Thyroid gland (tissue), 4 donors: ENCODE data around the gene TMEM132A.

Source experiments
- POLR2A ChIP-seq, 2 donors: fragments of 450-650 bp; IDR thresholded peaks; one replicate each; pipeline ENCODE4 v1.6.1; 2017; ENCODE audit warnings: antibody characterized with exemption in 2 of 2, mild to moderate bottlenecking in 2 of 2, moderate library complexity in 1 of 2
- TF ChIP-seq, protein P1 (sequence below), 6 experiments: fragments of 200-600 bp in 3 of 6; fragments of 450-650 bp in 3 of 6; sonication (generic) in 3 of 6; IDR thresholded peaks; one replicate each; pipeline ENCODE4 v1.5.1; 2016 to 2019; ENCODE audit warnings: antibody characterized with exemption in 6 of 6, mild to moderate bottlenecking in 2 of 6, inconsistent platforms in 1 of 6, moderate library complexity in 1 of 6

- TF ChIP-seq POLR2A (IDR thresholded peaks at IDR 0.05), result no peak
- TF ChIP-seq, protein P1, sequence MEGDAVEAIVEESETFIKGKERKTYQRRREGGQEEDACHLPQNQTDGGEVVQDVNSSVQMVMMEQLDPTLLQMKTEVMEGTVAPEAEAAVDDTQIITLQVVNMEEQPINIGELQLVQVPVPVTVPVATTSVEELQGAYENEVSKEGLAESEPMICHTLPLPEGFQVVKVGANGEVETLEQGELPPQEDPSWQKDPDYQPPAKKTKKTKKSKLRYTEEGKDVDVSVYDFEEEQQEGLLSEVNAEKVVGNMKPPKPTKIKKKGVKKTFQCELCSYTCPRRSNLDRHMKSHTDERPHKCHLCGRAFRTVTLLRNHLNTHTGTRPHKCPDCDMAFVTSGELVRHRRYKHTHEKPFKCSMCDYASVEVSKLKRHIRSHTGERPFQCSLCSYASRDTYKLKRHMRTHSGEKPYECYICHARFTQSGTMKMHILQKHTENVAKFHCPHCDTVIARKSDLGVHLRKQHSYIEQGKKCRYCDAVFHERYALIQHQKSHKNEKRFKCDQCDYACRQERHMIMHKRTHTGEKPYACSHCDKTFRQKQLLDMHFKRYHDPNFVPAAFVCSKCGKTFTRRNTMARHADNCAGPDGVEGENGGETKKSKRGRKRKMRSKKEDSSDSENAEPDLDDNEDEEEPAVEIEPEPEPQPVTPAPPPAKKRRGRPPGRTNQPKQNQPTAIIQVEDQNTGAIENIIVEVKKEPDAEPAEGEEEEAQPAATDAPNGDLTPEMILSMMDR (IDR thresholded peaks at IDR 0.05), result no peak
These were observed 35.2 kb downstream of the TMEM132A start for GRCh38 chr11:60959431-60959830.
